Femur (tissue), 1 donor: Measurements from ENCODE around the gene SPINK5.

Experiments
- DNase-seq: peaks from one replicate; pipeline ENCODE4 v3.0.0-alpha.2; 2017

Gene SPINK5

DNA sequence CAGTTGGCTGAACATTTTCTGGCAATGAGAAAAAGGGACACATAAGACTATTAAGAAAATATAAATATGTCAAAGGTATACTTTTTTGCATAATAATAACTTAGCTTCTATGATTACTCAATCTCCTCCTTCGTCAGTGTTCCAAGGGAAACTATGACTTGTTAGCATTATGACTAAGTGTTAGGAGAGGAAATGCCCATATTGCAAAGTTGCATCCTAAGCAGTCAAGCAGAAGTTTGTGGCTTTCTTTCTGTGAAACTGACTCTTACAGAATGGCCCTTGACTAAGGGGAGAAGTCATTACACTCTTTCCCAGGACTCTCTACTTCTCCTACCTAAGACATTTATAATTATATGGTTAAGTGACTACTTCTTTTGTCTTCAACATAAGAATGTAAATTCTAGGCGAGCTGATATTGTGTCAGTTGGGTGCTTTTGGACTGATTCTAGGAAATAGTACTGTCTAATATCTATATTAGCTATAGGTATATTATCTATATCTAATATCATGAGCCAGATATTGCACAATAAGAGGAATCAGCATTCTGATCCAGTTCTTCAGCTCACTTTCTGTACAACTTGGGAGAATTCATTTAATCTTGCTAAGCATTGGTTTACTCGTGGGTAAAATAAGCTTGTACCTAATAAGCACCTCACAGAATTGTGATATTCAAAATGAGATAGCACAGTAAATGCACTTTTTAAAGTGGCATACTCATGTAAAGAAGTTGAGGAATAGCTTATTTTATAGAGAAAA is 122.6 kb downstream of the SPINK5 start:
- no peak for DNase-seq
